HL-60 (cell line): Measurements from ENCODE around the gene EXOC4.

ENCODE experiments used
- CTCF ChIP-seq: IDR thresholded peaks from one replicate; pipeline ENCODE4 v1.5.1; 2011; ENCODE audit warnings: low read length, control low read depth, inconsistent platforms; ENCODE audit not compliant: insufficient read depth
- POLR2AphosphoS5 ChIP-seq: IDR thresholded peaks from 2 replicates; pipeline ENCODE4 v1.6.1; 2012; ENCODE audit warnings: low read depth
- REST ChIP-seq: IDR thresholded peaks from 2 replicates; pipeline ENCODE4 v1.6.1; 2012; ENCODE audit warnings: low read depth; ENCODE audit not compliant: insufficient replicate concordance
- SPI1 ChIP-seq: IDR thresholded peaks from 2 replicates; pipeline ENCODE4 v1.6.1; 2012; ENCODE audit warnings: low read depth, mild to moderate bottlenecking, borderline replicate concordance

- TF ChIP-seq CTCF = no peak
- TF ChIP-seq POLR2AphosphoS5 = no peak
- no peak for TF ChIP-seq SPI1
- TF ChIP-seq REST = no peak
These were observed 12.9 kb downstream of the EXOC4 start for GRCh38 chr7:133265821-133266220.
